Left renal cortex interstitium (tissue), 4 donors: Measurements from ENCODE around the gene ANKRD11. TPM values are rescaled to one million over a fixed set of nuclear protein-coding genes. Genes with fewer than 3 reads are reported as not detected.
A peak's percentile ranks its signal among the peaks of the same experiment; 100 is the strongest.

ENCODE experiments used
- DNase-seq, 4 donors: peaks; one replicate each; pipeline ENCODE4 v3.0.0-alpha.2; 2013; ENCODE audit warnings: low read depth in 4 of 4, low spot score in 2 of 4, missing footprints in 1 of 4
- polyA plus RNA-seq, 4 donors: library from polyadenylated mRNA; unstranded; fragments of 120-200 nt; gene quantifications; one replicate each; pipeline ENCODE4 v1.2.1, GENCODE V29; 2013; ENCODE audit not compliant: insufficient read length in 4 of 4

The ANKRD11 gene
- polyA plus RNA-seq, 4 donors = 80.8 to 129 (median 102) TPM

DNA sequence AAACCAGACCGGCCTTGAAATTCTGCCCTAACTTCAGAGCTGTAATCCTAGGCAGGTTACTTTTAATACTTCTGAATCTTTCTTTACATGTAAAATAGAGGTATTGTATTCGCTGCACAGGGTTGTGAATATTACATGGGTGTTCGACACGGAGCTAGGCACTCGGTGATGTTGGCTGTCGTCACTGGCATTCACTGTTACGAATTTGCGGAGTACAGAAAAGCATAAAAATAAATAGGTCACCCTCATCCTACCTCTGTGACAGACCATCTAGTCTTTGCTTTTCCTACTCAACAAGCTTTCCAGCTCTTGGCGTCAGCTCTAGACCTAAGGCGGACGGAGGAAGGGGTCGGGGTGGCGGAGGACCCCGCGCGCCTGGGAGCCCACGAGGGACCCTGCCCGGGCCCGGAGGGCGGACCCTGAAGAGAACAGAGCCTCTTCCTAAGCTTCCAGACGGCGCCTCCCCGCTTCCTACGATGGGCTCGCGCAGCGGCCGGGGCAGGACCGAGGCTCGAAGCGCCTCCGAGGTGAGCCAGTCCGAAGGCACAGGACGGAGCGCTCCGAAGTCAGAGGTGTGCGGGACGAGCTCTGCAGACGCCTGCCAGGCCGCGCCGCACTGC, 17.0 kb upstream of the ANKRD11 start:
- DNase-seq = no peak

DNA sequence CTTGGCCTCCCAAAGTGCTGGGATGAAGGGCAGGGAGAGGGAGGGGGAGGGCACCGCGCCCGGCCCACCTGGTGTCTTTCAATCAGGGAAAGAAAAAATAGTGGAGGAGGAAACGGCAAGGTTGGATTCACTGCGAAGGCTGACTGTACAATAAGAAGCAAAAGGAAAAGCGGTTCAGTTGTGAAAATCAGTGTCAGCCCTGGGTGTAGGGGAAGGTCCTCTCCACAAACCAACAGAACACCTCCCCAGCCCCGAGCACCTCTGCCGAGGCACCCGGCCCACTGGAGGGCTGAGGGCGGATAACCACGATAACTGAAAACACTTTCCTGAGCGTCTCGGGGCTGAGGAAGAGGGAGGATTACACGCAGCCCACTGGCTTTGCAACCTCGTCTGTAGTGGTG, 16.4 kb upstream of the ANKRD11 start:
- no peak for DNase-seq

DNA sequence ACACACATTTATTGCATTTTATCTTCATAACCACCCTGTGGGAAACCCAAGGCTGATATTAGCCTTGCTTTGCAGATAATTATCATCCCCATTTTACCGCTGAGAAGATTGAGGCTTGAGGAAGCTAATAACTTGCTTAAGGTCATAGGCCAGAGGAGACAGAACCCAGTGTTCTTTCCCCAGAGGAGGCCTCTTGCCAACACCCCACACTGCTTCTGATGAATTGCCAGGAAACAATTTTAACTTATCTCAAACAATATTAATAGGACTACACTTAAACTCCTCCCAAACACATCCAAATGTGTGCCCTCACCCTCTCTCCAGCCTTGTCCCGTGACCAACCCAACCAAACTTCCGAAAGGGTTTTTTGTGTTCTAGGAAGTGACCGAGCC, 15.7 kb upstream of the ANKRD11 start:
- DNase-seq = no peak

DNA sequence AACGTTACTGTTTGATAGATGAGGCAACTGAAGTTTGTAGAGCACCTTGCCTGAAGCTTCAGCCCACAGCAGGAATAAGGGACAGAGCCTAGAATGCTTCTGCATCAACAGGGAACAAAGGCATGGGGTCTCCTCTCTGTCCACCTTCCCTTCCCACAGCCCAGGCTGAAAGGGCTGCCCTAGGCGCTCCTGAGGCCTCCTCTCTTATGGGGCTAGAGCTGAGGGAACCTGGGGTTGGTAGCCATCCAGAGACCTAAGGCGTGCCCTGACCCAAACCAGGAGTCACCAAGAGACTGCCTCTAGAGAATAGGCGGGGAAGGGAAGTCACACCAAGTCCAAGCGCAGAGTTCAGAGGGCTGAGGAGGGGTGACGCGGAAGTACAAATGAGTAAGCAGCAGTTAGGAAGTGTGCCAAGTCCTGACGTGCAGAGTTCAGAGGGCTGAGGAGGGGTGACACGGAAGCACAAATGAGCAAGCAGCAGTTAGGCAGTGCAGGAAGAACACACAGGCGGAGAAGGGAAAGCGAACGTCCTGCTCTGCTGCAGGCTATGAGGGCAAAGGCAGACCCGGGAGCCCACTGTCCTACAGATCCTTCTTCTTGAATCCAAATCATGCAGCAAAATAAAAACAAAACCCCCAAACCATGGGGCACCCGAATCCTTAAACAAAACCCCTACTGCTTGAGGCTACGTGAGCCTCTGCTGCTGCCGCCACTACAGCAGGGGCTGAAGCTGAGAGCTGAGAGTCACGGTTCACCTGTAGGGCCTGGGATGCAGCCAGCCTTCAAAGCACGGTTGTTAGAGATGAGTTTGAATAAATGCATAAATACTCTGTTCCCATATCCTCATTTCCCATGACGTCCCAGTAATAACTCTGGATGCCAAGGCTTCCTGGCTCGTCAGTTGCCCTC, 15.1 kb upstream of the ANKRD11 start:
- DNase-seq = peak in 2 of 4 donors; percentile 59 to 86

DNA sequence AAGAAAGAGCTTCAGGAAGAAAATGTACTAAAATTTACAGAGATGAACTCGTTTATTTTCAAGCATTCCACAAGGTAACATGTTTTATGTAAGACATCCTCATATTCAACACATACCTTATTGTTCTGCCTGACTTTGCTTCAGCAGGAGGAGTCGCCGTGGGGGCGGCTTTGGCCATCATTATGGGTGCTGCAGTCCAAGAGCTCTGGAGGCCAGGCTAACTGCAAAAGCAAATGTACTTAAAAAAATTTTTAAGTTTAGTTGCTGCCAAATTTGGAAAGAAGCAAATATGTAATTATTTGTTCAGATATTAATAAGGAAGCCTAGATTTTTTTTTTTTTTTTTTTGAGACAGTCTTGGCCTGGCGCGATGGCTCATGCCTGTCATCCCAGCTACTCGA, 13.7 kb upstream of the ANKRD11 start:
- no peak for DNase-seq

DNA sequence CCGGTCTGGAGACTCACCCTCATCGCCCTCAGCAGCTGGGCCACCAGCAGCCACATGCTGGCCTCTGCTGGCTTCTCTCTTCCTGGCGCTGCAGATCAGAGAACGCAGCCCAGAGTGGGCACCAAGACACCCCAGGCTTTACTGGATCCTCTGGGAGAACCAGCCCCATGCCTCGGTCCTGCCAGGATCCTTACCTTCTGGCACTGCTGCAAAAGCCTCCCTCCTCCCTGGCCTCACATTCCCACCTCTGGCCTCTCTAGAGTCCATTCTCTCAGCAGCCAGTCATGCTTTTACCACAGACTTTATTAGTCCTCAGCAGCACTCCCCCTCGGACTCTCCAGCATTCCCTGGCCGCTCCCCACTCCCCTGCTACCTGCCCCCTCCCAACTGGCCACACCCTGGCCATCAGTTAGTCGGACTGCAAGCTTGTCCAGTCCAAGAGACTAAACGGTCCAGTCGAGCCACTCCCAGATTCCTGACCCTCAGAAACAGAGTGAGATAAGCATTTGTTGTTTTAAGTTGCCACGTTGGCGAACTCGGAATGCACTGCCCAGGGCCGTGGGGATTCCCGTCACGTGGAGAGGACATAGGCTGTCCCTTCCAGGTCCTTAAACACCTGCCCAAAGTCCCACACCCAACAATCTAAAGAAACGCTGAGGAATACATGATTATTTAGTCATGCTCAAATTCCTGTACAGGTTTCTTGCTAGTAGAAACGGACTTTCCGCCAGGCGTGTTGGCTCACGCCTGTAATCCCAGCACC, 11.9 kb upstream of the ANKRD11 start:
- DNase-seq = no peak

DNA sequence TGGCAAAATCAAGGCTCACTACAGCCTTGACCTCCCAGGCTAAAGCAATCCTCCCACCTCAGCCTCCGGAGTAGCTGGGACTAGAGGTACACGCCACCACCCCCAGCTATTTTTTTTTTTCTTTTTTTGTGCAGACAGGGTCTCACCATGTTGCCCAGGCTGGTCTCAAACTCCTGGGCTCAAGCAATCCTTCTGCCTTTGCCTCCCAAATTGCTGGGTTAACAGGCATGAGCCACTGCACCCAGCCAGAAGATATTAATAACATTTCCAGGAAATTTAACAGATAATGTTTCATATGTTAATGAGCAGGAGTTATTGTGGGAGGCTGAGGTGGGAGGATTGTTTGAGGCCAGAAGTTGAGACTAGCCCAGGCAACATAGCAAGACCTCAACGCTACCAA, 9.4 kb upstream of the ANKRD11 start:
- no peak for DNase-seq

DNA sequence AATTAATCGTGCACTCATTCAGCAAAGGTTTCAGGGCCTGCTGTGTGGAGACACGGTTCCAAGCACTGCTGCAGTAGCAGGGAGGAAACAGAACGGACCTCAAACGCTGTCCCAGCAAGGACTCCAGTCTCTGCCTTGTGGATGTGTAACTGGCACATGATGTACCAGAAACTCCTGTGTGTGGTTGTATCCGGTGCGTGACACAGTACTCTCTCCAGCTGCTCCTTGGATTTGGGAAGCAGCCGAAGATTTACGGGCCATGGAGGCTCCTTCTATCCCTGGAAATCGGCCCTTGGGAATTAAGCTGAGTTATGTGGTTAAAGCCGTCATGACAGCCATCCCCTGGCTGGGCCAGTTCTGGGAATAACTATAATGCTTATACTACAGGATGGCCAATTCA, 8.5 kb upstream of the ANKRD11 start:
- DNase-seq = no peak

DNA sequence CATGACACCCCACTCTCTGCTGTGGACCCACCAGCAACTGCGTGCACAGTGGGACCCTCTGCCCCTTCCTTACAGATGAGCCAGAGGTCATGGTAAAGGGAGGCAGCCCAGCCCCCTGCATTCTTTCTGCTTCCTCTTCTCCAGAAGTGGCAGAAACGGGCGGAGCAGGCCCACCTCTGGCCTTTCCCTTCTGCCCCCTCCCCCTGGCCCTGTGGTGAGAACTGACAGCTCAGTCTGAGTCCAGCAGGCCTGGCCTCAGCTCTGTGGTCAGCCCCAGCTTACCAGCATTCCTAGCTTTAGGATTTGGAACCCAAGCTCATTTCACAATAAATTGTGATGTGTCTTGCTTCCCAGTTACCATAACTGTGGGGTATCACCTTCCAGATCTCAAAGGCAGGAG, 4.8 kb upstream of the ANKRD11 start:
- no peak for DNase-seq

DNA sequence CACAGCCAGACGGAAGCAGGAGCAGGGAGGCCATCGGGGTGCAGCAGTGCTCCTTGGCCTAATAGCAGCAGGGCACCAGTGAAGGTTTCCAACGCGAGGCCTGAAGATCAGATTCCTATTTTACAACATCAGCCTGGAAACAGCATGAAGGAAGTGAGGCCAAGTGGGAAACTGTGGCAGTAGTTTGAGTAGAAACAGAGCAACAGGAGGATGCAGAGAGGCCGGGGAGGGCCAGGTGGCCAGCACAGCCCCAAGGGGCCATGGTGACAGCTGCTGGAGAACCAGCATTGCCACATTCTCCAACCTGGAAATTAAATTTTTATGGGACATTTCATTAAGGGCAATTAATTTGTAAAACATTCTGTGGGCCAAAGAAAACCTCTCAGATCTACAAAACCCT, 3.4 kb upstream of the ANKRD11 start:
- DNase-seq = no peak

DNA sequence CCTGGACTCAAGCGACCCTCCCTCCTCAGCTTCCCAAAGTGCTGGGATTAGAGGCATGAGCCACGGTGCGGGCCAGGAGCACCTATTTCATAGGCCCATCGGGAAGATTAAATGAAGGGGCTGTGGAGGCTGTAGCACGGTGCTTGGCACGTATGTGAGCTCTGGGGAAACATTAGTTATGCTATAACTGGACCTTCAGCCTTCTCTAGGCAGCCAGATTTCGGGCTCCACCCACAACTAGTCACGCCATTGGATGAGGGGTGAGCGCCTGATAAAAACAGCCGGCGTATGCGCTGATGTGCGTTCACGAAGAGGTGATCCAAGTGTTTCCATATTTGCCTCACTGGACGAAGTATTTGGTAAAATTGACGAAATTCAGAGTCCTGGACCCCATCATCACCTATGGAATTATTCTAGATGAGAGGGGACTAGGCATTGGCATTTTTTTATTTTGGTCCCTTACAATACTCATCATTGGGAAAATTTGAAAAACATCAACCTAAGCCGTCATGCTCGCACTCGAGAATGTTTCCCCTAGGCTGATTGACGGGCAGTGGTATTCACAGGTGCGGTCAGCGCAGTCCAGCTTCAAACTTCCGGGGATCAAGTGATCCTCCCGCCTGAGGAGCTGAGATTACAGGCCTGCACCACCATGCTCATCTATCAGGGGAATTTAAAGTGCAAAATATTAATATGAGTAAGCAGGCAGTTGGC, 1.8 kb upstream of the ANKRD11 start:
- DNase-seq = no peak

DNA sequence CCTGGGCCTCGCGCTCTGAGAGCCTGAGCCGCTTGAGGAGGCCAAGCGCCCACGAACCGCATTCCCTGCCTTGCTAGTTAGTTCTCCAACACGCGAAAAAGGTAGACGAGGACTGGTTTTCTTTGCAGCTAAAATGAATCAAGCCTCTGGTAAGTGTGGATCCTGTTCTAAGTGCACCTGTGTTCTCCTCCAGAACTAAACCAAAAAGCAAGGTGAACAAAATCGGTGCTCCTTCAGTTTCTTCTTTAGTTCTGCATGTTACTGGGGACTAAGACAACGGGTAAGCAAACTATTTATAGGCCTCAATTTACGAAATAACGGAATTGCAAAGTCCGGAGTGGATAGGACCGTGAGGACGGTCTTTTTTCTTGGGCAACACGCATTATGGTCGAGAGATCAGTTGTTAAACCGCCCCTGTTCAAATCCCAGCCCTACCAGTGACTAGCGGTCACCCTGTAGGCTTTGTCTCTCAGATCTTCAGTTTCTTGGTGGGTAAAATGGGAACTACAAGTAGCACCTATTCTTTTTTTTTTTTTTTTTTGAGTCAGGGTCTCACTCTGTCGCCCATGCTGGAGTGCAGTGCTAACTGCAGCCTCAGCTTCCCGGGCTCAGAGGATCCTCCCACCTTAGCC, 993 bp upstream of the ANKRD11 start:
- no peak for DNase-seq

DNA sequence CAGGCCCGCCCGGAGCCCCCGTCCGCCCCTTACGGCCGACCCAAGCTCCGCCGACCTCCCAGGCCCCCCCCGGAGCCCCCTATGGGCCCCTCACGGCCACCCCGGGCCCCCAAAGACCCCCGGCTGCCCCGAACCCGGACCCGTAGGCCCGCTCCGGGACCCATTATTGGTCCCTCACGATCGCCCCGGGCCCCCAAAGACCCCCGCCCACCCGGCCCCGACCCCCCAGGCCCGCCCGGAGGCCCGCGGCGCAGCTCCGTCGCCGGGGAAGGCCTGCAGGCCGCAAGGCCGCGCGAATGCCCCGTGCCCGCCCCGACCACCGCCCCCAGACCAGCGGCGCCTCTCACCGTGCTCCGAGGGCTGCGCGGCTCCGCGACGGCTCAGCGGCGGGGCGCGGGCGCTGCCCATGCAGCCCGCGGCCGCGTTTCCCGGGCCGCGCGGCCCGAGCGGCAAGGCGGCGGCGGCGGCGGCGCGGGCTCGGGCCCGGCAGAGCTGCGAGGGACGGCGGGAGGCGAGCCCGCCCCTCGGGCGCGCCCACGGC, 393 bp downstream of the ANKRD11 start:
- DNase-seq = no peak

DNA sequence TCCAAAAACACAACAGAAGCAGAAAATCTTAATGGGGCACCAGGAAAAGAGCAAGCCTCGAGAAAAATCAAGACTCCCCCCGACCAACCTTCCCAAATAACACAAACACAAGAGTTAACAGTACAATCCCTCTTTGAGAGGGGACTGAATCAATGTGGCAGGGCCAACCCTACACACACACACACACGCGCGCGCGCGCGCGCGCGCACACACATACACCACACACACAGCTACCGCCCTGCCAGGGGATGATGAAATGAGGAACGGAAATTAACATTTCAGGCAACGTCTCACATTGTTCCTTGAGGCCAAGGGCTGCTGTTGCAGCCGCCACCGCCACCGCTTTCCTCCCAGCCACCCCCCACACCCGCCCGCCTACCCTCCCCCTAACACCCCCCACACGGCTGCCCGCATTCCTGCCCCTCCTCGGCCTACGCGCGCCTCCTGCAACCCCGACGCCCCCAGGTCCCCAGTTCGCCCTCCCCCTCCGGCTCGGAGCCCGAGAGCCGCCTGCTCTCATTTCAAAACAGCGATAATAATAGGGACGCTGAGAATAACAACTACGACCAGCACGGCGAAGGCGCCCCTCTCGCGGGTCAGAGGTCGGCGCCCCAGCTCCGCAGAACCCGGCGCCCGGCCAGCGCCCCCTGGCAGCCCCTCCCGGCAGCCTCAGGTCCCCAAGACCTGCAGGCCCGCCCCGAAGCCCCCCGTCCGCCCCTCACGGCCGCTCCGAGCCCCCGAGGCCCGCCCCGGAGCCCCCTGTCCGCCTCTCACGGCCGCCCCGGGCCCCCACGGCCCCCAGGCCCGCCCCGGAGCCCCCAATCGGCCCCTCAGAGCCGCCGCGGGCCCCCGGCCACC, 1.1 kb downstream of the ANKRD11 start:
- DNase-seq = peak in 2 of 4 donors; percentile 75 to 82

DNA sequence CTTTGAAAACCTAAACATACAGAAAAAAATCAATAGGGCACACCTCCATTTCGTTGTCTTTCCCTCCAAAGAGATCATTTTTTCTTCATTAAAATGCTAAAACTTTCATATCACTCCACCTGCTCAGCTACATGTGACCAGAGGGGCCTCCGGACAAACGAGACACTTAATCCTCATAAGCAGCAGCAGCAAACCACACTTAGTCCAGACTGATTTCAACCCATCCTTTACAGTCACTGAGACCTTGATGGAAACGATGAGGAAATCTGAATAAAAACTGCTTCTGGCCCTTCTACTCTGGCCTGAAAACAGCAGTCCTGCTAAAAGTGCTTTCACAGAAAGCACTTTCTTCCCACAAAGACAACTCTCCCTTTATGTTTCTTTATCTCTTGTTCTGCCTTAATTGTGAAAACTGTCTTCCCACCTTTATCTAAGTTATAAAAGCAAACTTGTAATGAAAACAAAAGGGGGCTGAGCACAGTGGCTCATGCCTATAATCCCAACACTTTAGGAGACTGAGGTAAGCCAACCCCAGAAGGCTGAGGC, 4.6 kb downstream of the ANKRD11 start:
- no peak for DNase-seq

DNA sequence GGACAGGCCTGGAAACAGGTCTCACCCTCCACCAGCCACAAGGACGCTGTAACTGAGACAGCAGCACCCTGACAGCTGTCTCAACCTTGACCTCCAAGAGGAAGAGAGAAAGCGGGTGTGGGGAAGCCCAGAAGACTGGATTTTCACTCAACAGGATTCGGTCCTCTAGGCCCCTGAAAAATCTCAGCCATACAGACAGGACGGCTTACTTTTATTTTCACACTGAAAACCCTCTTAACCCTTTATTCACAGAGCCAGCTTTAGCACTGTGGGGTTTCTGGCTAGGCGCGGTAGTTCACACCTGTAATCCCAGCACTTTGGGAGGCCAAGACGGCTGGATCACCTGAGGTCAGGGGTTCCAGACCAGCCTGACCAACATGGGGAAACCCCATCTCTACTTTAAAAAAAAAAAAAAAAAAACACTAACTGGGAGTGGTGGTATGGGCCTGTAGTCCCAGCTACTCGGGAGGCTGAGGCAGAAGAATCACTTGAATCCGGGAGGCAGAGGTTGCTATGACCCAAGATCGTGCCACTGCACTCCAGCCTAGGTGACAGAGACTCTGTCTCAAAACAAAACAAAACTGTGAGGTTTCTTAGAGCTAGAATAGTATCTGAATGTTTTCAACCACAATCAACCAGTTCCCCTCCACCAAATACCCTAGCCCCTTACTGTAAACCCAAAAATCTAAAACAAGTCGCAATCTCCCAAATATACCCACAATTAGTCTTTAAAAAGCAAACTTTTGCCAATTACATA, 5.3 kb downstream of the ANKRD11 start:
- no peak for DNase-seq

DNA sequence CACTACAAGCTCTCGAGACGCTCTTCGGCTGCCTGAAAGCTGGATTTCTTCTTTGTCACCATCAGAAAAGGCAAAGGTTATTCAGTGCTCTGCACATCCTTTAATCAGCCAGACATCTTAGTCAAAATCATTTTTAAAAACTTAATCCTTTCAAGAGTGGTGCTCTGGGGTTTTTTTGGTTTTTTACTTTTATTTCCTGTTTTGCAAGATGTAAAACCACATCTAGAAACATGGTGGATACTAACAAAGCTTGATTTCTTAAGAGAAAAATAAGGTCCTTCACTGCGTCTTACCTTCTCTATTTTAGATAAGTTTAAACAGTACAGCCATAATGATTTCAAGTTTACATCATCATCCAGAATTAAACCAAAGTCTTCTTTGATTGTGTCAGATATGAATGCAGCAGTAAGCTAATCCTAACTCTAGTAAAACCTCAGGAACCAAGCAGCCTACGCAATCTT, 6.3 kb downstream of the ANKRD11 start:
- DNase-seq = no peak

DNA sequence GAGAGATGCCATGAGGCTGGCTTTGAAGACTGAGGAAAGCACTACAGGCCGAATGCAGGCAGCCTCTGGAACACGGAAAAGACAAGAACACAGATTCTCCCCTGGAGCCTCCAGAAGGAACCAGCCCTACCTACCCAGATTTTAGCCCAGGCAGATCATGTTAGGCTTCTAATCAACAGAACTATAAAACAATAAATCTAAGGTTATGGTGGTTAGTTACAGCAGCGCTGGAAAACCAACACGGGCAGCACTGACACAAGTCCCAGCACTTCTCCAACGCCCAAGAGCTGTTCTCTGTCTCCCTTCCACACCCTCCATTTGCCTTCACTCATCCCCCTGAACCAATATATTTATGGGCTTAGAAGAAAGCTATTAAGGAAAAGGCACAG, 7.5 kb downstream of the ANKRD11 start:
- no peak for DNase-seq
